GM18909 (cell line): Measurements from ENCODE around the gene PIP5K1B.

Experiments used
- ATAC-seq: cut with Tn5 transposase; IDR thresholded peaks from one replicate; pipeline ENCODE4 v1.9.1; 2021; ENCODE audit warnings: mild to moderate bottlenecking; ENCODE audit not compliant: unreplicated experiment, poor library complexity

Gene PIP5K1B

GRCh38 chr9:68798423-68798822, 93.4 kb downstream of the PIP5K1B start:
- no peak for ATAC-seq

GRCh38 chr9:68800836-68801235, 95.8 kb downstream of the PIP5K1B start:
- no peak for ATAC-seq

GRCh38 chr9:68802525-68803015, 97.5 kb downstream of the PIP5K1B start:
- ATAC-seq, result peak; percentile 98

- ATAC-seq, result no peak
These were observed 100.2 kb downstream of the PIP5K1B start for GRCh38 chr9:68804911-68805889.

GRCh38 chr9:68805890-68806517, 101.0 kb downstream of the PIP5K1B start:
- ATAC-seq, result no peak

GRCh38 chr9:68808338-68808890, 103.4 kb downstream of the PIP5K1B start:
- no peak for ATAC-seq

- ATAC-seq, result no peak
These were observed 112.2 kb downstream of the PIP5K1B start for GRCh38 chr9:68817079-68817875.

- no peak for ATAC-seq
These were observed 114.0 kb downstream of the PIP5K1B start for GRCh38 chr9:68819065-68819464.

GRCh38 chr9:68821911-68822310, 116.9 kb downstream of the PIP5K1B start:
- ATAC-seq, result no peak

- no peak for ATAC-seq
These were observed 117.6 kb downstream of the PIP5K1B start for GRCh38 chr9:68822596-68823165.

- ATAC-seq, result no peak
These were observed 120.9 kb downstream of the PIP5K1B start for GRCh38 chr9:68825762-68826472.

- ATAC-seq, result no peak
These were observed 123.1 kb downstream of the PIP5K1B start for GRCh38 chr9:68827837-68828744.

GRCh38 chr9:68832101-68832500, 127.1 kb downstream of the PIP5K1B start:
- ATAC-seq, result no peak

- ATAC-seq, result no peak
These were observed 128.0 kb downstream of the PIP5K1B start for GRCh38 chr9:68832861-68833518.

GRCh38 chr9:68834931-68835520, 130.0 kb downstream of the PIP5K1B start:
- no peak for ATAC-seq

GRCh38 chr9:68836788-68837187, 131.7 kb downstream of the PIP5K1B start:
- no peak for ATAC-seq

GRCh38 chr9:68838245-68838644, 133.2 kb downstream of the PIP5K1B start:
- no peak for ATAC-seq
